Measurements from ENCODE around the gene HOXA13. TPM values are rescaled to one million over a fixed set of nuclear protein-coding genes. Genes with fewer than 3 reads are reported as not detected.

Gene HOXA13
- total RNA-seq, 1 experiment from 2014 or later = not detected

DNA sequence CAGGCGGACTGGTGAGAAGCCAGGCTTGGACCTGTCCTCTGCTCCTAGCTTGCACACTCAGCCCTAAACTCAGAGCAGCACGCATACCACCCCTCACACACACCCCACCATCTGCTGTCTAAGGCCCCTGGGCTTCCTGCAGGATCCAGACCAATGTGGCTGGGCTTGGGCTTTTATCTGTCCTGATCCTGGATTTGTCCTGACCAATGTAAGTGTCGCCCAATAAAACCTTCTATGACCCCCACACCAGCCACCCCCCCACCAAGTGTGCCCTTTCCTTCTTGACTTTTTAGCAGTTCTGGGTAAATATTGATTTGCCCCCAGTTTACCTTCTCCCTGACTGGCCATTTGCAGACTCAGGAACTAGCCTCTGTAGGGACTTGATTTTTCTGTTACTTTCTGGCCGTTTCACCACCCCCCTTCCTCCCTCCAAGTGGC lies 1.7 kb upstream of the HOXA13 start:
- H3K23ac ChIP-seq (ENCODE audit: insufficient read length, low read depth, low read length) = no peak overlapping the region
- no peaks in the 10 kb centered on the region for H3K9me3 ChIP-seq (ENCODE audit: control insufficient read depth, low read depth, low read length)
- no peaks in the 10 kb centered on the region for H4K20me1 ChIP-seq (ENCODE audit: control insufficient read depth, insufficient read depth, insufficient read length)
- H3K9ac ChIP-seq (ENCODE audit: extremely low read depth, insufficient read length, low read length) = no peak overlapping the region
- H3K79me2 ChIP-seq (ENCODE audit: insufficient read depth, low read length) = no peaks in the 10 kb centered on the region
- H2AK5ac ChIP-seq (ENCODE audit: insufficient read length, low read length) = no peak overlapping the region
- H3K4ac ChIP-seq (ENCODE audit: low read depth, low read length) = no peak overlapping the region
- no peak overlapping the region for H3T11ph ChIP-seq (ENCODE audit: low read length)
- no peak overlapping the region for H3K4me2 ChIP-seq (ENCODE audit: insufficient read depth, insufficient read length, low read length)
- peaks cover 90% of the 10 kb centered on the region for H3K27me3 ChIP-seq (ENCODE audit: insufficient read depth, low read length)
- no peak overlapping the region for H3K27ac ChIP-seq (ENCODE audit: insufficient read length, low read depth, low read length)
- H3K56ac ChIP-seq (ENCODE audit: insufficient read length, low read depth, low read length) = no peak overlapping the region
- Mint-ChIP-seq H3K4me1 (peaks cover 8 to 23% of the 10 kb centered on the region in 2 experiments; a peak in 3 of 4 replicates), H3K27ac (no peak overlapping the region), H3K4me3 (no peak overlapping the region), H3K27me3 (ENCODE audit: low read depth) (peaks cover 95% of the 10 kb centered on the region), H3K36me3 (ENCODE audit: insufficient read depth in 1 of 3, low read depth in 3 of 3) (peaks cover 0 to 2% (median 0%) of the 10 kb centered on the region in 3 experiments; a peak in 2 of 7 replicates), H3K9me3 (peaks cover 7 to 10% of the 10 kb centered on the region in 2 experiments; a peak in 4 of 5 replicates)
- no peak overlapping the region for H4K91ac ChIP-seq (ENCODE audit: insufficient read length, low read depth, low read length)
- H3K4me1 ChIP-seq (ENCODE audit: insufficient read depth, low read length) = no peaks in the 10 kb centered on the region
- no CpG with 5 or more reads among the region's 4 CpGs for WGBS (ENCODE audit: extremely low coverage, insufficient read length, low lambda C conversion rate)
- H2BK5ac ChIP-seq (ENCODE audit: insufficient read length, low read length) = no peak overlapping the region
- no peak overlapping the region for H2BK12ac ChIP-seq (ENCODE audit: insufficient read length, low read depth, low read length)
- H3K18ac ChIP-seq (ENCODE audit: insufficient read length, low read depth, low read length) = no peak overlapping the region
- DNase-seq = peak; percentile 29
- no peak overlapping the region for H4K8ac ChIP-seq (replicated peaks; ENCODE audit: insufficient read length, low read depth, low read length)
- TF ChIP-seq, protein P1, sequence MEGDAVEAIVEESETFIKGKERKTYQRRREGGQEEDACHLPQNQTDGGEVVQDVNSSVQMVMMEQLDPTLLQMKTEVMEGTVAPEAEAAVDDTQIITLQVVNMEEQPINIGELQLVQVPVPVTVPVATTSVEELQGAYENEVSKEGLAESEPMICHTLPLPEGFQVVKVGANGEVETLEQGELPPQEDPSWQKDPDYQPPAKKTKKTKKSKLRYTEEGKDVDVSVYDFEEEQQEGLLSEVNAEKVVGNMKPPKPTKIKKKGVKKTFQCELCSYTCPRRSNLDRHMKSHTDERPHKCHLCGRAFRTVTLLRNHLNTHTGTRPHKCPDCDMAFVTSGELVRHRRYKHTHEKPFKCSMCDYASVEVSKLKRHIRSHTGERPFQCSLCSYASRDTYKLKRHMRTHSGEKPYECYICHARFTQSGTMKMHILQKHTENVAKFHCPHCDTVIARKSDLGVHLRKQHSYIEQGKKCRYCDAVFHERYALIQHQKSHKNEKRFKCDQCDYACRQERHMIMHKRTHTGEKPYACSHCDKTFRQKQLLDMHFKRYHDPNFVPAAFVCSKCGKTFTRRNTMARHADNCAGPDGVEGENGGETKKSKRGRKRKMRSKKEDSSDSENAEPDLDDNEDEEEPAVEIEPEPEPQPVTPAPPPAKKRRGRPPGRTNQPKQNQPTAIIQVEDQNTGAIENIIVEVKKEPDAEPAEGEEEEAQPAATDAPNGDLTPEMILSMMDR (conservative IDR thresholded peaks at IDR 0.05) = no peak
- H3K23me2 ChIP-seq (ENCODE audit: insufficient read length, low read depth, low read length, poor library complexity, severe bottlenecking) = no peaks in the 10 kb centered on the region
- H2BK20ac ChIP-seq (ENCODE audit: low read depth, low read length, poor library complexity, severe bottlenecking) = no peak overlapping the region
- no peak overlapping the region for H2BK15ac ChIP-seq (ENCODE audit: low read depth, low read length)
- no peaks in the 10 kb centered on the region for H3K79me1 ChIP-seq (ENCODE audit: insufficient read depth, low read depth, low read length, poor library complexity, severe bottlenecking)
- no peak overlapping the region for H2AFZ ChIP-seq (ENCODE audit: low read length)
- no peak overlapping the region for H2BK120ac ChIP-seq (ENCODE audit: low read depth, low read length, poor library complexity, severe bottlenecking)
- no peak overlapping the region for H3K14ac ChIP-seq (ENCODE audit: insufficient read depth, low read length)
- H4K5ac ChIP-seq (ENCODE audit: insufficient read length, low read depth, low read length) = no peak overlapping the region

Measured in H9 (cell line).